ENCODE measurements around the gene CCDC159.

- TF ChIP-seq, protein P1, sequence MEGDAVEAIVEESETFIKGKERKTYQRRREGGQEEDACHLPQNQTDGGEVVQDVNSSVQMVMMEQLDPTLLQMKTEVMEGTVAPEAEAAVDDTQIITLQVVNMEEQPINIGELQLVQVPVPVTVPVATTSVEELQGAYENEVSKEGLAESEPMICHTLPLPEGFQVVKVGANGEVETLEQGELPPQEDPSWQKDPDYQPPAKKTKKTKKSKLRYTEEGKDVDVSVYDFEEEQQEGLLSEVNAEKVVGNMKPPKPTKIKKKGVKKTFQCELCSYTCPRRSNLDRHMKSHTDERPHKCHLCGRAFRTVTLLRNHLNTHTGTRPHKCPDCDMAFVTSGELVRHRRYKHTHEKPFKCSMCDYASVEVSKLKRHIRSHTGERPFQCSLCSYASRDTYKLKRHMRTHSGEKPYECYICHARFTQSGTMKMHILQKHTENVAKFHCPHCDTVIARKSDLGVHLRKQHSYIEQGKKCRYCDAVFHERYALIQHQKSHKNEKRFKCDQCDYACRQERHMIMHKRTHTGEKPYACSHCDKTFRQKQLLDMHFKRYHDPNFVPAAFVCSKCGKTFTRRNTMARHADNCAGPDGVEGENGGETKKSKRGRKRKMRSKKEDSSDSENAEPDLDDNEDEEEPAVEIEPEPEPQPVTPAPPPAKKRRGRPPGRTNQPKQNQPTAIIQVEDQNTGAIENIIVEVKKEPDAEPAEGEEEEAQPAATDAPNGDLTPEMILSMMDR (IDR thresholded peaks at IDR 0.05) = no peak
- no peak for TF ChIP-seq POLR2A (IDR thresholded peaks at IDR 0.05)
Measured at GRCh38 chr19:11331502-11331901, 14.8 kb upstream of the CCDC159 start.
